ENCODE data around the gene PLD5.
"Not testable (repeated sequence)": the region's sequence is repeated elsewhere in the genome, so short reads cannot be mapped to it uniquely, and the experiment has no call there.

Gene PLD5

GRCh38 chr1:242206994-242207393 lies 317.5 kb downstream of the PLD5 start:
- no peak for DNase-seq

GRCh38 chr1:242205622-242206489 lies 318.6 kb downstream of the PLD5 start:
- no peak for DNase-seq

GRCh38 chr1:242203262-242203661 lies 321.2 kb downstream of the PLD5 start:
- no peak for DNase-seq

- DNase-seq = no peak
These were observed 323.4 kb downstream of the PLD5 start for GRCh38 chr1:242201090-242201489.

GRCh38 chr1:242199776-242200458 lies 324.6 kb downstream of the PLD5 start:
- no peak for DNase-seq

- DNase-seq = no peak
These were observed 326.3 kb downstream of the PLD5 start for GRCh38 chr1:242197907-242198820.

- DNase-seq = no peak
These were observed 327.6 kb downstream of the PLD5 start for GRCh38 chr1:242196914-242197313.

- DNase-seq = no peak
These were observed 328.4 kb downstream of the PLD5 start for GRCh38 chr1:242196101-242196500.

- no peak for DNase-seq
These were observed 334.9 kb downstream of the PLD5 start for GRCh38 chr1:242189591-242189990.

- no peak for DNase-seq
These were observed 336.7 kb downstream of the PLD5 start for GRCh38 chr1:242187816-242188215.

GRCh38 chr1:242187171-242187570 lies 337.3 kb downstream of the PLD5 start:
- no peak for DNase-seq

- DNase-seq = no peak
These were observed 338.8 kb downstream of the PLD5 start for GRCh38 chr1:242185731-242186130.

GRCh38 chr1:242184955-242185354 lies 339.5 kb downstream of the PLD5 start:
- no peak for DNase-seq

- DNase-seq = not testable (repeated sequence)
These were observed 344.7 kb downstream of the PLD5 start for GRCh38 chr1:242179767-242180166.

- DNase-seq = no peak
These were observed 345.4 kb downstream of the PLD5 start for GRCh38 chr1:242178924-242179708.

GRCh38 chr1:242178436-242178835 lies 346.1 kb downstream of the PLD5 start:
- no peak for DNase-seq

GRCh38 chr1:242162140-242162539 lies 362.4 kb downstream of the PLD5 start:
- no peak for DNase-seq

- DNase-seq = no peak
These were observed 377.2 kb downstream of the PLD5 start for GRCh38 chr1:242147096-242147976.

GRCh38 chr1:242146652-242147051 lies 377.8 kb downstream of the PLD5 start:
- no peak for DNase-seq

- DNase-seq = no peak
These were observed 383.7 kb downstream of the PLD5 start for GRCh38 chr1:242140836-242141235.

- DNase-seq = no peak
These were observed 384.5 kb downstream of the PLD5 start for GRCh38 chr1:242139986-242140385.
